Activated naive CD4-positive, alpha-beta T cell treated with Interleukin-2 at 50 U/mL for 16 hours (primary cell): ENCODE data around the gene RSU1.

Experiments used
- DNase-seq: peaks from one replicate; pipeline ENCODE4 v3.0.0-alpha.2; 2020

Gene RSU1

DNA sequence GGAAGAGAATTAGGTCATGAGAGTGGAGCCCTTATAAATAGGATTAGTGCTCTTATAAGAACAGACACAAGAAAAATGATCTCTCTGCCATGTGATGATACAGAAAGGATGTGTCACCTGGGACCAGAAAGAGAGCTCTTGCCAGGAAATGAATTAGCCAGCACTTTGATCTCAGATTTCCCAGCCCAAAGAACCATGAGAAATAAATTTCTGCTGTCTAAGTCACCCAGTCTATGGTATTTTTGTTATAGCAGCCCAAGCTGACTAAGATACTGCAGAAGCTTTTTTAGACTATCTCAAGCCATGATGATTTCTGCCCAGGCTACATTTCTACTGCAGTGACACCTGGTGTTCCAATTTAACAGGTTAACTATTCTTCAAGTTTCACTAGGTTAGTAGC lies 84.8 kb downstream of the RSU1 start:
- no peak for DNase-seq

DNA sequence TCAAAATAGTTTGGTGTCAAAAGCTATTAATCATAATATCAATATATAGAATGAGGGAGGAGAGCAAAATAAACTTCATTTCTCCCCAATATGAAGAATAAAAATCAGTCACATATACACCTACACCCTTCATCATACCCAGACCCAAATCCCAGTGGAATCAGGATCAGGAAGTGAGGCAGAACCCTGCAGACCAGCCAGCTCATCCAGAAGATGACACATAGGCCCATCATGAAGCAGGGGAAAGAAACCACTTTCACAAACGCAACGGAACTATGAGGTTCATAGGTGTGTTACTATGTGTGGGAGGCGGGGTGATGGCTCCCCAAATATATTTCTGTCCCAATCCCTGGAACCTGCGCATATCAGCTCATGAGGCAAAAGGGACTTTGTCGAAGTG lies 89.0 kb downstream of the RSU1 start:
- no peak for DNase-seq

DNA sequence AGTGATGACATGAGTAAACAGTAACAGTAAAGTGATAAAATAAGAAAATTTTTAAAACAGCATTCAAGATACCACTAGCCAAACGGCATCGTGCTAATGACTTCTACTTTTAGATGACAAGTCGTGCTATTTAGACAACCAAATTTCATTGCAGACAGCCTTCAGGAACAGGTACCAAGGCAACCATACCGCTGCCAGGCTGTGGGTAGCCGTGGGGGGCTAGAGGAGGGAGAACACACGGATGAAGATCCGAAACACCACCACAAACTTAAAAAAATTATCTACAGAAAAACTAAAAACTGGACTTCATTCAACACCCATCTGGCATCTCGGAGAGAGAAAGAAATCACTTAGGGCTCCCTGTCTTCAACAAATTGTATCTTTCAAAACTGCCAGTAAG lies 89.6 kb downstream of the RSU1 start:
- DNase-seq: no peak

DNA sequence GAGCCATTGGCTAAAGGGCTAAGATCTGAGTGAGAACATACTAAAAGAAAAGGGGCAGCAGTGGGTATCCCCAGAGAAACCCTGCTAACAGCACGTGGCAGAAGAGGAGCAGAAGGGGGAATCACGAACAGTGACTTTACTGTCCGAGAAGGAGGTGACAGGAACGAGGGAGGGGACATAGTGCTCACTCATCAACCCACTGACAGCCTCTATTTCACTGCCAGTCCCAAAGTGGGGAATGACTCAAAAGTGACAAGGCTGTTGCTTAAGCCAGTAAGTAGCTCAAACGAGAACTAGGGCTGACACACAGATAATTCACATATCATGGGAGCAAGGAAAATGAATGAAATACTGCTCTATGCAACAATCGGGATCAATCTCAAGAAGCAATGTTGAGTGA lies 92.7 kb downstream of the RSU1 start:
- DNase-seq: no peak

DNA sequence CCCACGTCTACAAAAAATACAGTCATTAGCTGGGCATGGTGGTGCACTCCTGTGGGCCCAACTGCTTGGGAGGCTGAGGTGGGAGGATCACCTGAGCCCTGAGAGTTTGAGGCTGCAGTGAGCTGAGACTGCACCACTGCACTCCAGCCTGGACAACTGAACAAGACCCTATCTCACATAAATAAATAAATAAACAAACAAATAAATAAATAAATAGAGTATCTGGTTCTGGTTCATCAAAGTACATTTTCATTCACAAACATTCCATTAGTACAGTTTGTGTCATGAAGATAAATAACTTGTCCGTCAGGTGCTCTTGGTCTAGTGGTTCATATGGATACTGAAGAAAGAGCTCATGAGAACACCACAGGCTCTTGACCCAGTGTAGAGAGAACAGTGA lies 96.4 kb downstream of the RSU1 start:
- DNase-seq: no peak

DNA sequence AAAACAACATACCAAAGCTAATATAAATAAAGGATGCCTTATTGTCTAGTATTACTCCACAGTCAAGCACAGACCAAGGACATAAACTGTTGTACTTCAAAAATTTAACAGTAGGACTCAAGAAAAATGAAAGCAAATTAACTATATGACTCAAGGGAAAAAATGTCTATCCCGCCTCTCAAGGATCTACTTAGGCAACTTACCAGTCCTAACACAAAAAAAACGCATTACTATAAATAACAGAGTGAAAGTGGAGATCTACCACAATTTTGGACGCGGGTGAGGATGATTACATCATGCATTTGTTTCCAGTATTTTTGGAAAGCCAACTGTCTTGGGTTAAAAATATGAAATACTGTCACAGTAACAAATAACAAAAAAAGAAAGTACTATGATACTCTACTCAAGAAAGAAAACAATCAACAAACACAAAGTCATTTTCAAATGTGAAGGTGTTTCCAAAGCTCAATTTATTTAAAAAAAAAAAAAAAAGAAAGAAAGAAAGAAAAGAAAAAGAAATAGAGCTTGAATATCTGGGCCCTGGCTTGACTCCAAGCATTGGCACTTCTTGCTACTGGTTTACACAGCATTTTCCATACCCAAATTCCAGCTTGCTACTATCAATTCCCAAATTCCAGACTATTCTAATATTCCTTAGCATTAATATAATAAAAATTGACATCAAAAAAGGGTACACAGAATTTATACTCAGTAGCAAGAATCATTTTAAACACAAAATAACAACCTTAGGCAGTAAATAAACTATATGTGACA lies 99.4 kb downstream of the RSU1 start:
- no peak for DNase-seq

DNA sequence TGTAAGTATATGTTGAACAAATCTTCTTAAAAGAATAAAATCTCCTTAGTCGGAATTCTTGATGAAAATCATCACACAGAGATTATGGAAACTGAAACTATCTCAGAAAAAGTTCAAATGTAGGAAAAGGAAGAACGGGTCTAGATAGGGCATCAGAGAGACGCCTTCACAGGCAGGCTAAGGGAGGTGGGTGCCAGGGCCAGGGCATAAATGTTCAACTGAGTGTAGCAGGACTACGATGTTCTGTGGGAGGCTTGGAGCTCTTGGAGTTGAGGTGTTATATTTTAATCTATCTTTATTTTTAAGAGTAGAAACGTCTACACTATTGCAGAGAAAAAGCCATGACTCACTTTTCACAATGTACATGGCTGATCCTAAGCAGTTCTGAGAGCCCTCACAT lies 101.2 kb downstream of the RSU1 start:
- DNase-seq: no peak

DNA sequence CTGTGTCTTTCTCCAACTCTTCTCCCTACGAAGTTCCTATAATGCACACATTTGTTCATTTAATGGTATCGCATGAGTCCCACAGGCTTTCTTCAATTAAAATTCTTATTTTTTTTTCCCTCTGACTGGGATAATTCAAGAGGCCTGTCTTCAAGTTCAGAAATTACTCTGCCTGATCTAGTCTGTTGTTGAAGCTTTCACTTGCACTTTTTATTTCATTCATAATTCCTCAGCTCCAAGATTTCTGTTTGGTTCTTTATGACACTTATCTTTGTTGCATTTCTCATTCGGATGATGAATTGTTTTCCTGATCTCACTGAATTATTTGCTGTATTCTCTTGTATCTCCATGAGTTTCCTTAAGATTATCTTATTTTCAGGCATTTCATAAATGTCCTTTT lies 103.9 kb downstream of the RSU1 start:
- no peak for DNase-seq

DNA sequence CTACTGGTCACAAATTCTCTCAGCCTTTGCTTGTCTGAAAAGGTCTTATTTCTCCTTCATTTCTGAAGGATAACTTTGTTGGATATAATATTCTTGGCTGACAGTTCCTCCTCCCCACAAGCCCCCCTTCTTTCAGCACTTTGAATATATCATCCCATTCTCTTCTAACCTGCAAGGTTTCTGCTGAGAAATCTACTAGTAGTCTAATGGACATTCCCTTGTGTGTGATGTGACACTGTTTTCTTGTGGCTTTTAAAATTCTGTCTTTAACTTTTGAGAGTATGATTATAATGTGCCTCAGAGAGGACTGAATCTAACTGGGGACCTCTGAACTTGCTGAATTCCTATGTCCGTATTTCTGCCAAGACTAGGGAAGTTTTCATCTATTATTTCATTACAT lies 104.3 kb downstream of the RSU1 start:
- no peak for DNase-seq

DNA sequence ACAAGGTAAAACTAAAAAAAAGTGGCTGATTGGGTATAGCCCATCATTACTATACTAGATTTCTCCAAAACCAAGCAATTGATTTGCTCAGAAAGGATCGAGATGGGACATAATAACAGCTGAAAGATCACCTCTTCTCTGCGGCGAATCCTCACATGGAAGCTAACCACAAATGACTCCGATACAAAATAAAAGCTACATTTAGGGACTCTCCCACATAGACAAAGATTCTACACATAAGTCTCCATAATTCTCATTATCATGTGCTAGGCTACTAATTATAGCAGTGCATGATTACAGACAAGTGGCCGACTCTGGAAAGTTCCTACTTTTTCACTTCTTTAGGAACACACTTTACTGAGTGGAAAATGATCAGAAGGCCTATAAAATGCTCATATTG lies 116.9 kb downstream of the RSU1 start:
- DNase-seq: no peak

DNA sequence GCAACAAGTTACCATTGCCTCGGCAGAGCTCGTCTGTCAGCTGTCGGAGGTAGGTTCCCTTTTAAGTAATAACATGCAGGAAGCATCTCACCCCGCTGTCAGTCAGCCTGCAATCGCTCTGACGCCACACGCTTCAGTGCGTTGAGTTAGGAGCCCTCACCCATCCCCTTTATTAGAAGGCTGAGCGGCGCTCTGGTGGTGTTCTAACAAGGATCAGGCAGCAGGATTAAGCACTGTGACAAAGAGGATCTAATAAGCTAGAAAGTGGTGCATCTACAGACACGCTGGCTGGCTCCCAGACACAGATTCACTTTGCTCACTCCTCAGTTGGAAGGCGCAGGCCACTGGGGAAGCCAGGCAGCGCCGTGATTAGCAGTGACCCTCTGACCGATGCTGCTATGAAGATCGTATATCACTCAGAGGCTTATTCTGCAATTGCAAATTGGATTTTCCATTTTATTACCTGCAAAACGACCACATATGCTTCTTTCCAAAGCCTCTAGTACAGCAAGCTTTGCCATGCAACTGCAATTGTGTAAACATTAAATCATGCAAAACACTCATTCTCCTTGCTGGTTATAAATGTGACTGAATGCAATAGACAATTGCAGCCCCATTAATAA lies 117.7 kb downstream of the RSU1 start:
- no peak for DNase-seq

DNA sequence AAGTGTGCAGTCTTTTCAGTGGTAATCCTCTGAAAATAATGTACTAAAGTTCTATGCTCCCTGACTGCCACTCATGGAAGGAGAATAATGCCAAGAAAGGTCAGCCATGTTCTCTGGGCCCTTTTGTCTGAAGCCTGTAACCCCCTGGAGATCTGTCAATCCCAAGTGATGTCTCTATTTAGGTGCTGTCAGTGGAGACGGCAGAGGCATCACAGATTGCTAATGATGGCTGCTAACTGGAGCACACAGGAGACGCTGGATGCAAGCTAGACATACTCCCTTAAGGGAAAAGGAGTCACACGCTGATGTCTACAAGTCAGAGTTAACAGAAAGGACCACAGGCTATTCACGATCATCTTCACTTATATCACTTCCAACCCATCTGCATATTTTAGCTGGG lies 118.8 kb downstream of the RSU1 start:
- no peak for DNase-seq

DNA sequence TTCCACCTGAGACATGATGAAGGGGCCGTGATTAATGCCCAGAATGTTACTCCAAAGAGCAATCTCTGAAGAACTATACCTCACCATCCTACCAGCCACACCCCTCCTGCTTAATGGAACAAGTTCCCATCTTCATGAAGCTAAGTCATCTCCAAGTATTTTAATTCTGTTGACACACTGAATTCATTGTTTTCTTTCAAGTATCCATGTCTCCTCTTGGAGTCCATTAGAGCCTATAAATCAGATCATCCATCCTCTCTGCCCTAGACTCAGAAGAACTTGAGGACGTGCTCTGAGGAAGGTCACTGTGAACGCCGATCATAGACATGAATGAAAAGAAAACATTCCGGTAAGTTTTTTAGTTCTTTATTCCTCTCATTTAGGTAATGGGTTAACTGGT lies 126.8 kb downstream of the RSU1 start:
- DNase-seq: no peak

DNA sequence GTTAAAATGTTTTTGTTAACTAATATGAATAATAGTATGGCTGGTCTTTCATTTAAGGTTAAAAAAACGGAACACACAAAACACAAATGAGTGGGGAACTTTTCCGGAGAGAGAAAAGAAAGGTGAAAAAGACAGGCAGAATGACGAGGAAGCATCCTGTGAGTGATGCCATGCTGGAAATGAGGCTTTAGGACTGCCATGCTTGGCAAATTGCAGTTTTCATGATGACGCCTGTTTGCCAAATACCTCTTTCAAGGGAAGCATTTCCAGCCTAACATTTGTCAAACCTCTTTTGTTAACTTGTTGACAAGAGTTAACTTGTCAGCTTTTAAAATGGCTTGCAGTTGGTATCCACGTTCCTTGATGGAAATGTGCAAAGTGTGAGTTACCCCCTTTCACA lies 127.5 kb downstream of the RSU1 start:
- DNase-seq: no peak

DNA sequence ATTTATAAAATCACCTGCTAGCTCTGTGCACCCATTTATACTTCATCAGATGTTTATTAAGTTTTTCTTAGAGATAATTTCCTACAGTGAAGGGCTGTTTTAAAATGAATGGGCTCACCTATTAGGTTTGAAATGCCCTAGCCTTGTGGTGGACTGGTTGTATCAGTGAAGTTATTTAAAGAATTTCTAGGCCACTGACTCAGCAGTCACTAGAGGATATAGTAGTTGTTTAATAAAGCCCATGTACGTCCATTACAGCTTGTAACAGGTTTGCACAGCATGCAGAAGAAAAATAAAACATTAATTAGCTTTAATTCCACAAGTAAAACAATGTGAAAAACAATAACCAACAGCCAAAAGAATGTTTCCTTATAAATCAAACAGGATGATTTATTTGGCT lies 128.0 kb downstream of the RSU1 start:
- DNase-seq: no peak

DNA sequence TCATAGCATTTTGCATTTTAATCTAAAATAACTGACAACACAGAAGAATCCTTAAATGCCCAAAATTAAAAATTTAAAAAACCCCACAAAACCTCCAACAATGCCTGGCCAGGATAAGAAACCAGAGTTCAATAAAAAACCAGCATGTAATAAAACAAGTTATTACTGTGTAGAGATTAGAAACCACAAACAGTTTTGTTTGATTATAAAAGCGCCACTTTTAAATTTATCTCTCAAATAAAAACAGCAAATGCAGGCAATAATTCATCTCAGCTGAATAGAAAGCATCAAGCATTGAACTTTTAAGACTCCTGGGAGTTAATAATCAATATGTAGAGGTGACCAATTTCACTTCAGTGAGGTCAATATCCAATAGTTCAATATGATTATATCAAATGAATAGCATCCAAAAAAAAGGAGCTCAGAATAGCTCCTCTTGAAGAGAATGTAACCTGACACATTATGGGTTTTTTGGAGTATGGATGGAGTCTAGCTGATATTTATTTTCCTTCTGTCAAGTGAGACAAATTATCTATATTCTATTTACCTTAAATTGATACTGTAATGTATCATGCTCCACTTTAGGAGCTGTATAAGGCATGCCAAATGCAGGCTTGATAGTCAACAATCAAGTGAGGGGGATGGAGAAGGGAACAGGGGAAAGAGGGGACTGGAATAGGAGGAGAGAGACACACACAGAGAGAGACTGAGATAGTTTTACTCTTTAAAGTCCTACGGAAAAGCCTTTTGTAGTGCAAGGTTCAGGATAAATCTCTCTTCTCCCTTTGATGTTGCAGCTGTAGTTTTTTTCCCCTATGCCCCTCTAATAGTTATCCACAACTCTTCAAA lies 130.9 kb downstream of the RSU1 start:
- no peak for DNase-seq

DNA sequence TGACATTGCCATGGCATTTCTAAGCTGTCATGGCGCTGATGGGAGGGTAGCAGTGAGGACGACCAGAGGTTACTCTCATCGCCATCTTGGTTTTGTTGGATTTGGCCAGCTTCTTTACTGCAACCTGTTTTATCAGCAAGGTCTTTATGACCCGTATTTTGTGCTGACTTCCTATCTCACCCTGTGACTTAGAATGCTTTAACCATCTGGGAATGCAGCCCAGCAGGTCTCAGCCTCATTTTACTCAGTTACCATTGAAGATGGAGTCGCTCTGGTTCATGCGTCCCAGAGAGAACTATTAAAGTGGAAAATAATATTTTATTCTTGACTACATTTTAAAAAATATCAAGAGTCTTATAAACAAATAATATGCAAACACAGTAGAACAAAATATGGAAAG lies 131.7 kb downstream of the RSU1 start:
- no peak for DNase-seq

DNA sequence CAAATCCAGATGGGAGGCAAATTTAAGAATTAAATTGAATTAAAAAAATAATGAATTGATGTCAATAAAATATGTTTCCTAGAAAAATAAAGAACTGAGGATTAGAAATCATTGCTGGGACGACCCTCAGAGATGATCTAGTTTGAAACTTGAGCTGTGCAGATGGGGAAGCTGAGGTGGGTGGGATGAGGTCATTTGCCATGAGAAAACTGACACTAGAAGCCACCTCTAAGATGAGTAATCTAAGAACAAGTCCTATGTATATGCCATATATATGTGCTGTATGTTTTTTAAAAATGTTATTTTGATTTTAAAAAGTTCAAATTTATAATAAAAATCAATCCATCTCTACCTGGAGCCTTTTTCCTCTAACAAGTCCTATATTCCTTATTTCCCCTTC lies 135.7 kb downstream of the RSU1 start:
- no peak for DNase-seq

DNA sequence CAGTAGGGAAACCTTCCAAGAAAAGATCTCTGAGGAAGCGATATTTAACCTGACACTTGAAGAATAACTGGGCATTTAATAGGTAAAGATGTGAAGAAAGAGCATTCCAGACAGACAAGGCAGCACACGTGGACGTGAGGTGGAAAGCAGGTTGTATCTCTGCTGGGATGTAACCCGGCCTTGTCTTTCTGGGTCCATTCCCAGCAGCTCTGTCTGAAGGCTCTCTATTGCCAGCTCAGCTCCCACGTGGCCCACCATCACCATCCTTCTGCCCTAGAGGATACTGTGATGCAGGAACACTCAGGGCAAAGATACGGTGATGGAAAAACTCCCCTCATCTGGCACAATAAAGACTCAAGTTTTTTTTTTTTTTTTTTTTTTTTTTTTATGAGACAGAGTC lies 137.7 kb downstream of the RSU1 start:
- no peak for DNase-seq

DNA sequence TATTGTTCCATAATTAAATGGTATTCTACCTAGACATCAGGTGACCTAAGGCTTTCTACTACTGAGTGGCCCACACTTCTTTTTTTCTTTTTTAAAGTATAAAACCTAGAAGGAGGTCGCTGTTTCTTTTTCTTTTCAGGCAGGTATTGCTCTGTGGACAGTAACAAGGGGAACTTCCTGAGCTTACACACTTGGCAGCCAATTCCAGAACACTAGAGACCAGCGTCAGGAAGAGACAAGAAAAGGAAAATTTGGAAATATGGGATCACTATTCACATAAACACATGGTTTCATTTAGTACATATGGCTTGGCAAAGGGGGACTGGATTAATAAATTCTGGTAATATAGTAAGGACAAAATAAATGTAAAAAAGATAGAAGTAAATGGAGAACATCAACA lies 141.9 kb downstream of the RSU1 start:
- no peak for DNase-seq

DNA sequence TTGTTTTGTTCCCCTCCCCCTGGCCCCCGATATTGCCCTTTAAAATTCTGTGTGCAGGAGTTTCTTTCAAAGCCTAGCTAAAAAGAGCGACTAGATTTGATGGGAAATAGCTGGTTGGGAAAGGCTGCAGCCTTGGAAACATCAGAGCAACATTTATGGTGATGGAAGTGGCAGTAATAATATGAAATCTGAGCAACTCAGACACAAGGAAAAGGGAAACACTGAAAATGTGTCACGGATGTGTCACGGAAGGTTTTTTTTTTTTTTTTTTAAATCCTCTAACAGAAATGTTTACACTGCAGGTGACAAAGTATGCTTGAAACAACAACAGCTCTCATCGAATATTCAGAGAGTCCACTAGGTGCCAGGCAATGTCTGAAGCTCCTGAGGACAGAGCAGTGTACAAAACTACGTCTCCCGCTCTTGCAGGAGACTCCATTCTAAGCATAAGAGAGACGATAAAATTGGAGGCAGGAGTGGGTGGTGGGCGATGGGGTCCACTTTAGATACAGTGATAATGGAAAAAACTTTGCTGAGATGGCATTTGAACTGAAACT lies 143.0 kb downstream of the RSU1 start:
- no peak for DNase-seq

DNA sequence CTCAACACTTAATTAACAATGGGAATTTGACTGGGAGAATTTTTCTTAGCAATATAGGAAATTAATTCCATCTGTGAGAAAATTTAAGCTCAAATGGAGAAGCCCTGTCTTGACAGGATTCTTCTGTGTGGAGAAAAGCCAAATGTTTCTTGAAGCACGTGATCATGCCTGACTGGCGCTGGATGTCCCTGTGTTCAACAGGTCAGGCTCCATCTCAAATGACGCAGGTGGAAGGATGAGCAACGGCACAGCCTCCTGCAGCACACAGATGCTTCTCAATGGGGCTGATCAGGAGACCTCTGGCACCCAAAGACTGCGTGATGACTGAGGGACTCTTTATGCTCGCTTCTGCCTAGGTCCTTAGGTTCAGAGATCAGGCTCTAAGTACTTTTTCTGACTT lies 143.8 kb downstream of the RSU1 start:
- DNase-seq: no peak

DNA sequence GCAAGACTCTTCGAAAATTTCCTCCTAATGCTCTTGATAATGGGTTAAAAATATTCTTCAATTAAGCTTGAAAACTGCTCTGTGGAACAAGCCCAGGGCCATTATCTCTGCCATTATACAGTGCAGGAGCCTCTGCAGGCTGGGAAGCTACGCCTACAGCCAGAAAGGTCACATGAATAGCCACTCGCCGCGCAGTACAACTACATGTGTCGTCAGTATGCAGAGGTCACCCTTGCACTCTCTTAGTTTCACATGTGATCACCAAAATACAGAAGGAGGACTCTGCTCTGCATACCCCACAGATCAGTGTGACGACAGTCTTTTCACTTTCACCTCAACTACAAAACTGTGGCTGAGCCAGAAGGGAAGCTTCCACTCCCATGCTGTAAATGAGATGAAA lies 153.8 kb downstream of the RSU1 start:
- no peak for DNase-seq

DNA sequence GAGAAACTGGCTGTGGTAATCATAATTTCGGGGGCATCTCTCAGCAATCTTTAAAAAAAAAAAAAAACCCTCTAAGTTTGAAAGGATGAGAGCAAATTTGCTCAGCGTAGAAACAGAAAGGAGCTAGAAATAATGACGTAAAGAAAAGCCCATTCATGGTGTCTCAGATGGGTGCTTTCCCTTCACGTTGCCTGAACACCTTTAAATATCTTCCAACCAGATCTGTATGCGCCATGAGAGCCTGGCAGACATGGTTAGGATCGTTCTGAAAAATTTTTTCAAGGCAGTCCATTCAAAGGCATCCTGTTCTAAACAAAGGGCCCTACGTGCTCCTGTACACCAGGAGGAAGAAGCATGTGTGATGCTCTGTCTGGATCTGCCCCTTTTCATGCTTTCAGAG lies 154.3 kb downstream of the RSU1 start:
- no peak for DNase-seq
